H54 (cell line): ENCODE results near the gene CSGALNACT2.
"Not testable (repeated sequence)": the region's sequence is repeated elsewhere in the genome, so short reads cannot be mapped to it uniquely, and the experiment has no call there.

Experiments
- DNase-seq: peaks from one replicate; pipeline ENCODE4 v3.0.0; 2011; ENCODE audit warnings: low spot score, mixed read lengths; ENCODE audit not compliant: insufficient read length
- FAIRE-seq: peaks from 3 replicates; lab custom pipeline; 2011; peaks lifted over from hg19 to GRCh38; lab: Jason Lieb, UNC
- POLR2A ChIP-seq: IDR thresholded peaks from 2 replicates; pipeline ENCODE4 v1.6.1; 2011; ENCODE audit warnings: low read depth, mild to moderate bottlenecking, low read length

CSGALNACT2 gene

DNA sequence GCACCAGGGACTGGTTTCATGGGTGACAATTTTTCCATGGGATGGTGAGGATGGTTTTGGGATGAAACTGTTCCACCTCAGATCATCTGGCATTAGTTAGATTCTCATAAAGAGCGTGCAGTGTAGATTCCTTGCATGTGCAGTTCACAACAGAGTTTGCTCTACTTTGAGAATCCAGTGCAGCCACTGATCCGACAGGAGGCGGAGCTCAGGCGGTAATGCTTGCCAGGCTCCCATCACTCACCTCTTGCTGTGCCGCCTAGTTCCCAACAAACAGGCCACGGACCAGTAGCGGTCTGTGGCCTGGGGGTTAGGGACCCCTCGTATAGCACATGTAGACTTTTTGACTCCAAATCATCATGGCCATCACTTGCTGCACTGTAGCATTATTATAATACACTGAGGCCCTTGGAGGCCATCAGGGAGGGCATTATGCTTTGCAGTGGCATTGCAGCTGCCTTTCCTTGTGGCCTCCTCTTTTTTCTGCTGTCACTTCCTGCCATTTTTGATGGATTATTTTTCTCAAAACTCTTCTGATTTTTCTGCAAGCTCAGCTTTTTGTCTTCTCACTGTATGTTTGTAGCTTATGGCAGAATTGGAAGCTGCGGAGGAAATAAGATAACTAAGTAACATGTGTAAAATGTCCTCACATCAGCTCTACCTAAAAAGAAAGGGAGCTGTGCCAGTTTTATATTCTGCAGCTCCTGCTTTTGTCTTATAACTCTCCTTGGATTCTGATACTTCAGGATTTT lies 18.5 kb downstream of the CSGALNACT2 start:
- TF ChIP-seq POLR2A, result no peak
- FAIRE-seq (no peak), DNase-seq (no peak)

DNA sequence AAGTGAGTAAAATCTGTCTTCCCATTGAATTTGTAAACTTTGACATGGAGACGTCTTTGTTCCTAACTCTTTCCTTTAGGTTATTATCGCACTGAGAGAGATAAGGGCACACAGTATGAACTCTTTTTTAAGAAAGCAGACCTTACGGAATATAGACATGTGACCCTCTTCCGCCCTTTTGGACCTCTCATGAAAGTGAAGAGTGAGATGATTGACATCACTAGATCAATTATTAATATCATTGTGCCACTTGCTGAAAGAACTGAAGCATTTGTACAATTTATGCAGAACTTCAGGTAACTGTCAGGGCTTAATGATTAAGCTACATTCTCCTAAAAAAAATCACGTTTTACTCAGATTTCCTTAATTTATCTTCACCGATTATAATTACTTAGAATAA lies 20.4 kb downstream of the CSGALNACT2 start:
- DNase-seq (no peak), FAIRE-seq (no peak)
- no peak for TF ChIP-seq POLR2A

DNA sequence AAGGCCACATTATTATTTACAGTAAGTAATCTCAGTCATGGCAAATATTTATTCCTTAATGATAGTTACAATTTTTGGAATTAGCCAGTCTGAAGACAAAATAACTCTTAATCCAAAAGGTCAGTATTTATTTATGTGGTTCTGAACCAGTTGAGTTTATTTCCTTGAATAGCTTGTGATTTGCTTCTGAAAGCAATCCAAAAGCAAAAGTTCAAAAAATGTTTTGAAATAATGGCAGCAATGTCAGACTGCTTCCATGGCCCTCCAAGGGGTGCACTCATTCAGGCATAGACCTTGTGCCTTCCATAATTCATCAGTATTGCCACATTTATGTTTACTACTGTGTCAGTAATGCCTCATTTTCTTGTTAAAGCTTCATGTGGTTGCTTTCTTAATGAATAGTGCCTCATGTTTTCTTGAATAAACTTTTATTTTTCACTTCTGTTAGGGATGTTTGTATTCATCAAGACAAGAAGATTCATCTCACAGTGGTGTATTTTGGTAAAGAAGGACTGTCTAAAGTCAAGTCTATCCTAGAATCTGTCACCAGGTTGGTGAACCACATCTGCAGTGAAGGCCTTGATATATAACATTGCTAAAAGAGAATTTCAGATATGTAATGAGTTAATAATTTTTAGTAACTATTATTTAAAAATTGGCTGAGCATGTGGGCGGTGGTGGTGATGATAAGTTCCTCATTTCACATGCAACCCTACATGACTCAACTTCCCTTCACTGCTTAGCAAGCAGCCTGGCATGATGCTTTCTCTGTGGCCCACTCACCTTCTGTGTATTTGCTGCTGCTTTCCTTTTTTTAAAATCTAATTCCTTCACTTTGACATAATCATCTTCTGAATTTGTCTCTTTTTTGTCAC lies 22.0 kb downstream of the CSGALNACT2 start:
- FAIRE-seq (no peak), DNase-seq (no peak)
- TF ChIP-seq POLR2A, result no peak

DNA sequence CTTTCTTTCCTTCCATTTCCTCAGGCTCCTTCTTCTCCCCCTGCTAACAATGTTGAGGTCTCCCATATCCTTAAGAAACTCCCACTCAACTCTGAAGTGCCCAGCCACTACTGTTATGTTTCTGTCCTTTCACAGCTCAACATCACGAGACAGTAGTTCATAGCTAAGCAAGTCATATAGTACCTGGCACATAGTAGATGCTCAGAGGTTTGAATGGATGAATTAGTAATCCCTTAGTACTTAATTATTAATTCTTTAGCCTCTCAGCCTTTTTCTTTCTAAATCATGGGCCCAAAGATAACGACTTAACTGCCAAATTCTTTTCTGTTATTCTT lies 22.6 kb downstream of the CSGALNACT2 start:
- FAIRE-seq (no peak), DNase-seq (no peak)
- no peak for TF ChIP-seq POLR2A

DNA sequence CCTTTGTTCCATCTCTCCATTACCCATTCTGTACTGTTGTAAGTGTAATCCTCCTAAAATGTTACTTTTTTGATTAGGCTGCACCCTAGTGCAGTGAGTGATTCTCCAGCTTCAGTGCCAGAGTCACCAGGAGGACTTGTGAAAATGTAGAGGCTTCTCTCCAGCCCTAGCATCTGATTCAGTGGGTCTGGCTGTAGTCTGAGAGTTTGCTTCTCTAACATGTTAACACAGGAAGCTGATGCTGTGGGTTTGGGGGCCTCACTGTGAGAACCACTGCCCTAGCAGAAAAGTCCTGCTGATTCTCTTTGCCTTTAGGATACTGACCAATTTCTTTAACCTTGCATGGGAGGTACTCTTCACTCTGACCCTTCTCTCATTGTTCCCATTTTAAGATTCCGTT lies 24.4 kb downstream of the CSGALNACT2 start:
- no peak for TF ChIP-seq POLR2A
- FAIRE-seq (no peak), DNase-seq (no peak)

DNA sequence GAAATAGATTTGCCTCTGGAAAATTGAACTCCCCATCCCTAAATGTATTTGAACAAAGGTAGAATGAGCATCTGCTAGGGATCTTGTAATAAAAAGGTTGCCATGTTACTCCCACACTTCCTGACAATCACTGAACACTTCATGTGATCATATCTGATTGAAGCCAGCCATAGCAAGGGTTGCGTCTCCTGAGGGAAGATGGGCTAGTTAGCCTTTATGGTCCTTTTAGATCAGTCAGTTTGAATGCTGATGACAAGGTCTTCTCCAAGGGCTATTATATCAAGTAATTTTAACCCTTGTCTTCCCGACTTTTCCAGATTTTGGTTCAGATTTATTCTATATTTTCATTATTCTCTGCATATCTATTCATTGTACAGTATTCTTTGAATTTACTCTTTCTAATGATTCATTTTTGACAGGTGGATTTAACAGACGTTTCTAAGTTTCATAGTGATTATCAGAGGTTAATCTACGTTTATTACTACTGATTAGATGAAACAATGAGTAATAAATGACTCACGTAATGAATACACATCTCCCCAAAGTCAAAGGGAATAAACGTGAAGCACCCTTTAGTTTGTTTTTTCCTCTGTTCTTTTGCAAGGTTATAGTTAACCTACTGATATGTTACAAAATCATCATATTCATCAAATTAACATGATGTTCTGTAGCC lies 28.1 kb downstream of the CSGALNACT2 start:
- TF ChIP-seq POLR2A, result no peak
- no peak for DNase-seq
- FAIRE-seq, result no peak

DNA sequence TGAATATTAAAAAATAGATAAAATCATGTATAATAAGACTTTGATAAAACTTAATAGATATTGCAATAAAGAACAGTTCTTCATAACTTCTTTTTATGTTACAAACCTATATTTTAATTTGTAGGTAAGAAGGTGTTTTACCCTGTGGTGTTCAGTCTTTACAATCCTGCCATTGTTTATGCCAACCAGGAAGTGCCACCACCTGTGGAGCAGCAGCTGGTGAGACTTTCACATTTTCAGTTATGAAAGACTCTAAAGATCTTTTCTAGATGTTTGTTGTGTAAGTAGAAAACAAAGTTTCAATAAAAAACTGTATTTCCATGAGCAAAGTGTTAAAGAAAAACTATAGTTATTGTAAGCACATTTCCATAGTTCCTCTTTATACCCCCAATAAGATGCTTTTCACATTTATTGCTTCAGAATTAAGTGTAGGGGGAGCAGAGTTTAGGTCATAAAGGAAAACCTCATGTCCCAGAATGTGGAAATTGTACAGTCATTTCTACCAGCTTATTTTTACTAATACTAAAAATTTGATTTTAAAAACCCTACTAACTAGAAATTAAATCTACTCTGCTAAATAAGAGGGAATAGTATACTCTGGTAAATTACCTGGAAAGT lies 28.7 kb downstream of the CSGALNACT2 start:
- DNase-seq, result no peak
- no peak for TF ChIP-seq POLR2A
- FAIRE-seq, result no peak

DNA sequence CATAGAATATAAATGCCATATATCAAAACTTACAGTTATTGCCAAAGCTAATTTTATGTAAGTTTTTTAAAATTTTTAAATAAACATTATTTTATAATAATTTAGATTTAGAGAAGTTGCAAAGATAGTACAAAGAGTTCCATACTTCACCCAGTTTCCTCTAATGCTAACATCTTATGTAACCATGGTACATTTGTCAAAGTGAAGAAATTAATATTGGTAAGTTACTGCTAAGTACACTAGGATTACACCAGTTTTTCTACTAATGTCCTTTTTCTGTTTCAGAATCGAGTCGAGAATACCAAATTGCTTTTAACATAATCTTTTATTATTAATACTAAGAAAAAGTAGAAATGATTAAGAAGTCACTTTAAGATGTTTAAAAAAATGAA lies 29.2 kb downstream of the CSGALNACT2 start:
- no peak for TF ChIP-seq POLR2A
- no peak for FAIRE-seq
- no peak for DNase-seq

DNA sequence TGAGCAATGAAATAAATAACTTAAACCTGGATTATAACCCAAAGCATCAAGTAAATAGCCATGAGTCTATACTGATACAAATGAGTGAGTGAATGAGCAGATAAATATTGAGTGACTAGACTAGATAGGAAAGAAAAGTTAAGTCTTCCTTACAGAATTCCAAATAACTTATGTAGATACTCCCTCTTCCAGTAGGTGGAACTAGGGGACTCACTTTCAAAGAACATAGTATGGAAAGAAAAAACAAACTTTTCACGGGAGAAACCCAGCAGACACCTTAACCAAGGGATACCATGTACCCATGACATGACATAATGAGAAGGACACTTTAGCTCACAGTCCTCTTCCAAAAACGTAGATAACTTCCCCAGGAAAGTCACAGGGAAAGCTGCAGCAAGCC lies 32.2 kb downstream of the CSGALNACT2 start:
- DNase-seq (no peak), FAIRE-seq (no peak)
- TF ChIP-seq POLR2A, result no peak

DNA sequence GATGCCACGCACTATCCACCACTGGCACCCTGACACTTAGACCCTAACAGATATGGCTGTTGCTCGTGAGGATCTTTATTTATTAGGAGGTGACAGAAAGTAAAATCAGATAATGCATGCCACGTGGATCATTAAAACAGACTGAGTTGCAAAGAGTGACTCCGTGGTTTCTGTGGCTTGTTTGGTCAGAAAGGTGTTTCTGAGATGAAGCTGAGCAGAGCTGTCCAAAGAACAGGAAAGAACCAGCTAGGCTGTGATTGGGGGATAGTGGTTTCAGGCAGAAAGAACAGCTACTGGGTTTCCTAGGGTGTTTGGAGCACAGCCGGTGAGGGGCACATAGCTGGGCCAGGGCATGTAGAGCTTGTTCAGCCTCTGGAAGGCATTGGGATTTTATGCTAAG lies 34.4 kb downstream of the CSGALNACT2 start:
- DNase-seq (no peak), FAIRE-seq (no peak)
- TF ChIP-seq POLR2A, result no peak

DNA sequence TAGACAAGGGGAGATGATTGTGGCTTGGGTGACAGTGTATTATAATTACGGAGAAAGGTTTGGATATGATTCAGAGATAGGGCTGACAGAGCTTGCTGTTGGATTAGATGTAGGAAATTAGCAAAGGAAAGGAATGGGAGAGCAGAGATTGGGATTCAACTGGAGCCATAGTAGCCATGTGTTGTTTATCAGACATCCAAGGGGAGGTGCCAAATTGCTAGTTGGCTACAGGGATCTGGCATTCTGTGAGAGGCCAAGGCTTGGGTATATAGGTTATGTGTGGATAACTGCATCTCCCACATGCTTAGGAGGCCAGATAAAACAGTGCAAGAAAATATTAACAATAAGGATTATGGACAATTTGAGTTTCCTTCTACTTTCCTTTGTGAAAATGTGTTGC lies 34.9 kb downstream of the CSGALNACT2 start:
- TF ChIP-seq POLR2A, result no peak
- DNase-seq (no peak), FAIRE-seq (no peak)

DNA sequence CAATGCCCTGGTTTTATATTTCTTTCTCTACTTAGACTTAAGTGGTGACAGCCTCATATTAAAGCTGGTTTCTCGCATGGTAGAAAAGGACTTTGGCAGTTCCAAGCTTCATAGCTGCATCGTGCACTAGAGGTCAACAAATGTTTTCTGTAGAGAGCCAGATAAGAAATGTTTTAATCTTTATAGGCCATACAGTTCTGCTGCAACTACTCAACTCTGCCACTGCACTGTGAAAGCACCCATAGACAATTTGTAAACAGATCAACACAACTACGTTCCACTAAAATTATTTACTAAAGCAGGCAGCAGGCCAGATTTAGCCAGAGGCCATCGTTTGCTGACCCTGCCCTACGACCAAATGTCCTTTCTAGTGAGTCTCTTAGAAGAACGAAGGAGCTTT lies 36.7 kb downstream of the CSGALNACT2 start:
- FAIRE-seq, result no peak
- no peak for DNase-seq
- no peak for TF ChIP-seq POLR2A

DNA sequence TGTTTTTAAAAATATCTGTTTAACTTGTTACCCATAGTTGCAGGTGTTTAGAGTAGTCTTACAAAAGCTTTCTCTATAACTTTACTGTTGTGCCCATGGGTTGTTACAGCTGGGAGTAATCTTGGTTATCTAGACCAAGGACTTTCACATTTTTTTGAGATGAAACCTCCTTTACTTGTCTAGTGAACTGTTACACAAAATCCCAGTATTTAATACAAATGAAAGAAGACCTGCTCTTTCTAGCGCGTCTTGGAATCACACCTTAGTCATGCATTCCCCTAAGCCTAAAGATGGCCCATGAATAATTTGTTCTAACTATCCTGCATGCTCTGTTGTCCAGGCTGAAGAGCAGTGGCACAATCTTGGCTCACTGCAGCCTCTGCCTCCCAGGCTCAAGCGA lies 38.0 kb downstream of the CSGALNACT2 start:
- FAIRE-seq, result no peak

DNA sequence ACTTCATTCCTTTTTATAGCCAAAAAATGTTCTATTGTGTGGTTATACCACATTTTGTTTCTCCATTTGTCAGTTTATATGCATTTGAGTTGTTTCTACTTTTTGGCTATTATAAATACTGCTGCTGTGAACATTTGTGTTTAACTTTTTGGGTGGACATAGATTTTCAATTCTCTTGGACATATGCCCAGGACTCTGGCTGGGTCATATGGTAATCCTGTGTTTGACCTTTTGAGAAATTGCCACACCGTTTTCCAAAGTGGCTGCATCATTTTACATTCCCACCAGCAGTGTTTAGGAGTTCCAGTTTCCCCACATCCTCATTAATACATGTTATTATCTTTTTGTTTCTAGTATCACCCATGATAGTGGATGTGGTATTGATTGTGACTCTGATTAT lies 39.4 kb downstream of the CSGALNACT2 start:
- DNase-seq (no peak), FAIRE-seq (no peak)
- TF ChIP-seq POLR2A, result no peak

More for the DNA sequence above, 38.0 kb downstream of the CSGALNACT2 start:
- no peak for TF ChIP-seq POLR2A
- no peak for DNase-seq

DNA sequence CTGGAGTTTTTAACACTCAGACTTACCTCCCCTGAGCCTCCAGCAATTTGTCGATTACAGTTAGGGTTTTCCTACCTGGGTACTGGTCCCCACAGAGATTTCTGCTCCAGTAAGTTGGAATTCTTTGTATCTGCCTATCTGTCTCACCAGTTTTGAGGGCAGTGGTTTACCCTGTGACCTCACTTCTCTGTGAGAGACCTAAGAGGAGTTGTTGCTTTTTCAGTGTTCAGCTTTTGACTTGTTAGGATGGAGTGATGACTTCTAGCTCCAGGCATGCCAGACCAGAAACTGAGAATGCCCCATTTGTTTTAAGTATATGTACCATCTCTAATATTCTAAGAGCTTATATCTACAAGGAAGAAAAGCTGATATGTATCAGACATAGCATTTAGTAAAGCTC lies 42.9 kb downstream of the CSGALNACT2 start:
- FAIRE-seq, result no peak
- no peak for DNase-seq
- no peak for TF ChIP-seq POLR2A

DNA sequence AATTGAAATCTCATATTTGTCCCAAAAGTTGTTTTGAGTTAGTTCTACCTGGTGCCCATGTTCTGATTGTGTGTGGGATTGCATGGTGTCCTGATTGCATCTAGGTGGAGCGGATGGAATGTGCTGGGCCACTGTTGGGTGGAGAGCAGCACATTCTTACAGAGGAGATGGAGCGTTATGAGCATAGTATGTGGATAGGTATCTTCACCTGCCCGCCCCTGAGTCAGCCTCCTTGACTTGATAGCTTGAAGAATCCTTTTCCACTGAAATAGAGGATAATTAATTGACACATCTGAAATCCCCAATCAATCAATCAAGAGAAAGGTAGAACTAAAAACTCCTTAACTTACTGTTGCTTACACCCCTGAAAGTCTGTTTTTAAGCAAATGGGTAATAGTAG lies 45.5 kb downstream of the CSGALNACT2 start:
- not testable (repeated sequence) for DNase-seq, FAIRE-seq
